Ishikawa (cell line): Measurements from ENCODE around the gene MID1.

Experiments used
- CEBPB ChIP-seq: IDR thresholded peaks from 2 replicates; pipeline ENCODE4 v1.6.1; 2012
- CREB1 ChIP-seq: IDR thresholded peaks from 2 replicates; pipeline ENCODE4 v1.6.1; 2012; ENCODE audit warnings: low read depth
- EGR1 ChIP-seq: IDR thresholded peaks from 2 replicates; pipeline ENCODE4 v1.6.1; 2012
- EP300 ChIP-seq: IDR thresholded peaks from 2 replicates; pipeline ENCODE4 v1.6.1; 2012; ENCODE audit warnings: borderline replicate concordance
- FOXM1 ChIP-seq: IDR thresholded peaks from 2 replicates; pipeline ENCODE4 v1.6.1; 2012; ENCODE audit warnings: low read depth, borderline replicate concordance
- MAX ChIP-seq: IDR thresholded peaks from 2 replicates; pipeline ENCODE4 v1.6.1; 2012
- NFIC ChIP-seq: IDR thresholded peaks from 2 replicates; pipeline ENCODE4 v1.6.1; 2012
- RAD21 ChIP-seq: IDR thresholded peaks from 2 replicates; pipeline ENCODE4 v1.6.1; 2012; ENCODE audit warnings: low read depth
- REST ChIP-seq: IDR thresholded peaks from 2 replicates; pipeline ENCODE4 v1.6.1; 2012; ENCODE audit warnings: low read depth, mild to moderate bottlenecking
- TAF1 ChIP-seq: IDR thresholded peaks from 2 replicates; pipeline ENCODE4 v1.6.1; 2012; ENCODE audit warnings: low read depth, mild to moderate bottlenecking
- TCF12 ChIP-seq: IDR thresholded peaks from 2 replicates; pipeline ENCODE4 v1.6.1; 2012; ENCODE audit warnings: low read depth
- TEAD4 ChIP-seq: IDR thresholded peaks from 2 replicates; pipeline ENCODE4 v1.6.1; 2012
- USF1 ChIP-seq: IDR thresholded peaks from 2 replicates; pipeline ENCODE4 v1.6.1; 2012
- YY1 ChIP-seq: IDR thresholded peaks from 2 replicates; pipeline ENCODE4 v1.6.1; 2012; ENCODE audit warnings: low read depth
- ZBTB7A ChIP-seq: IDR thresholded peaks from 2 replicates; pipeline ENCODE4 v1.6.1; 2012; ENCODE audit warnings: low read depth

The MID1 gene

GRCh38 chrX:10423716-10424115 is 196.7 kb downstream of the MID1 start:
- TF ChIP-seq CREB1: no peak
- TF ChIP-seq ZBTB7A: no peak
- no peak for TF ChIP-seq YY1
- TF ChIP-seq RAD21: no peak
- TF ChIP-seq MAX: no peak
- no peak for TF ChIP-seq TCF12
- no peak for TF ChIP-seq REST
- no peak for TF ChIP-seq TEAD4
- TF ChIP-seq EGR1: no peak
- TF ChIP-seq USF1: no peak
- no peak for TF ChIP-seq NFIC
- no peak for TF ChIP-seq CEBPB

GRCh38 chrX:10420134-10420533 is 200.3 kb downstream of the MID1 start:
- TF ChIP-seq REST (no peak), CREB1 (no peak), TCF12 (no peak), CEBPB (no peak), EGR1 (no peak), EP300 (no peak), NFIC (no peak), RAD21 (no peak)

- TF ChIP-seq CEBPB (no peak), RAD21 (no peak), TCF12 (no peak), MAX (no peak), REST (no peak), NFIC (no peak), YY1 (no peak), TAF1 (no peak), FOXM1 (no peak), EGR1 (no peak), CREB1 (no peak), ZBTB7A (no peak)
Observed at GRCh38 chrX:10416424-10416823, 204.0 kb downstream of the MID1 start.

- TF ChIP-seq TCF12 (no peak), YY1 (no peak), EGR1 (no peak), FOXM1 (no peak), NFIC (no peak), CREB1 (no peak), USF1 (no peak), MAX (no peak)
Observed at GRCh38 chrX:10415306-10416001, 204.9 kb downstream of the MID1 start.

GRCh38 chrX:10414862-10415261 is 205.5 kb downstream of the MID1 start:
- TF ChIP-seq CEBPB: no peak
- no peak for TF ChIP-seq USF1
- TF ChIP-seq TAF1: no peak
- TF ChIP-seq FOXM1: no peak
- no peak for TF ChIP-seq TEAD4
- no peak for TF ChIP-seq MAX
- TF ChIP-seq REST: no peak
- no peak for TF ChIP-seq RAD21
- TF ChIP-seq YY1: no peak
- no peak for TF ChIP-seq EP300
- TF ChIP-seq ZBTB7A: no peak
- no peak for TF ChIP-seq TCF12
- no peak for TF ChIP-seq NFIC
- TF ChIP-seq CREB1: no peak
- TF ChIP-seq EGR1: no peak
